ENCODE data around the gene C2.
"Not testable (repeated sequence)": the region's sequence is repeated elsewhere in the genome, so short reads cannot be mapped to it uniquely, and the experiment has no call there.

C2 gene

DNA sequence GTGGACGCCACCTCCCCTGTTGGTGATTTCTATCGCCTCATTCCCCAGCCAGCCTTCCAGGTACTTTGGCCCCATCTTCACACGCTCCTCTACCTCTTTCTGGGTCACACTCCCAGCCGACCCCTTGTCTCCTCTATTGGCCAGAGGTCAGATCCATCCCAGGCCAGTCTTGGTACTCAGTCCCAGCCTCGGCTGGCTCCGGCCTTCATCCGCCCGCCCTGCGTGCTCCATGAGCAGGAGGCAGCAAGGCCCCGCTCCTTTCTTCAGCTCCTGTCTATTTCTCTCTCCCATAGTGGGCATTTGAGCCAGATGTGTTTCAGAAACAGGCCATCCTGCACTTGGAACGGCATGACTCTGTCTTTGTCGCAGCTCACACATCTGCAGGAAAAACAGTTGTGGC, 34.1 kb downstream of the C2 start:
- DNase-seq: no peak

DNA sequence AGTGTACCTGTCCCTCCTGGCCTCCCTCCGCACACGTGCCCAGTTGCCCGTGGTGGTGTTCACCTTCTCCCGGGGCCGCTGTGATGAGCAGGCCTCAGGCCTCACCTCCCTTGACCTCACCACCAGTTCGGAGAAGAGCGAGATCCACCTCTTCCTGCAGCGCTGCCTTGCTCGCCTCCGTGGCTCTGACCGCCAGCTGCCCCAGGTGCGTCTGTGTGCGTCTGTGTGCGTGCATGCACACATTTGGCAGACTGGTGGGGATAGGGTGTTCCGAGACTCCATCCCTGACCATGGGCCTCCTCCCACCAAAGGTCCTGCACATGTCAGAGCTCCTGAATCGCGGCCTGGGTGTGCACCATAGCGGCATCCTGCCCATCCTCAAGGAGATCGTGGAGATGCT, 36.4 kb downstream of the C2 start:
- DNase-seq: no peak

DNA sequence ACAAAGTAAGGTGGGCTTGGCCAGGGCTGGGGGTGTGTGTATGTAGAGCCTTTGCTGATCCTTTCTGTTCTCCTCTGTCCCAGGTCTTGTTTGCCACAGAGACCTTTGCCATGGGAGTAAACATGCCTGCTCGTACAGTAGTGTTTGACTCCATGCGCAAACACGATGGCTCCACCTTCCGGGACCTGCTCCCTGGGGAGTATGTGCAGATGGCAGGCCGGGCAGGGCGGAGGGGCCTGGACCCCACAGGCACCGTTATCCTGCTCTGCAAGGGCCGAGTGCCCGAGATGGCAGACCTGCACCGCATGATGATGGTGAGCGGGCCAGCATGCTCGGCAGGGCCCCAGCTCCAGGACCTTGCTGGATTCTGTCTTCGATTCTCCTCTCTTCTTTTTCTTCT, 38.2 kb downstream of the C2 start:
- no peak for DNase-seq

DNA sequence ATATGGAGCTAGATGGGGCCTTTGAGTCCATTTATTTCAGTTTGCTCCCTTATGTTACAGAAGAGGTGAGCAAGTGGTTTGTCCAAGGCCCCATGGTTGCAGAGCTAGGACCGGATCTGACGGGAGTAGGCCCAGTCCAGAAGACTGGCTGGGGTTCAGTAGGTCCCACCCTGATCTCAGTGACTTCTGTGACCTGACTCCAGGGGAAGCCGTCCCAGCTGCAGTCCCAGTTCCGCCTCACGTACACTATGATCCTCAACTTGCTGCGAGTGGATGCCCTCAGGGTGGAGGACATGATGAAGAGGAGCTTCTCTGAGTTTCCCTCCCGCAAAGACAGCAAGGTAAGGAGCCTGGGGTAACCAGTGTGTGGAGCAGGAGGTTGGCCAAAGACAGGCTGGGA, 39.0 kb downstream of the C2 start:
- no peak for DNase-seq

DNA sequence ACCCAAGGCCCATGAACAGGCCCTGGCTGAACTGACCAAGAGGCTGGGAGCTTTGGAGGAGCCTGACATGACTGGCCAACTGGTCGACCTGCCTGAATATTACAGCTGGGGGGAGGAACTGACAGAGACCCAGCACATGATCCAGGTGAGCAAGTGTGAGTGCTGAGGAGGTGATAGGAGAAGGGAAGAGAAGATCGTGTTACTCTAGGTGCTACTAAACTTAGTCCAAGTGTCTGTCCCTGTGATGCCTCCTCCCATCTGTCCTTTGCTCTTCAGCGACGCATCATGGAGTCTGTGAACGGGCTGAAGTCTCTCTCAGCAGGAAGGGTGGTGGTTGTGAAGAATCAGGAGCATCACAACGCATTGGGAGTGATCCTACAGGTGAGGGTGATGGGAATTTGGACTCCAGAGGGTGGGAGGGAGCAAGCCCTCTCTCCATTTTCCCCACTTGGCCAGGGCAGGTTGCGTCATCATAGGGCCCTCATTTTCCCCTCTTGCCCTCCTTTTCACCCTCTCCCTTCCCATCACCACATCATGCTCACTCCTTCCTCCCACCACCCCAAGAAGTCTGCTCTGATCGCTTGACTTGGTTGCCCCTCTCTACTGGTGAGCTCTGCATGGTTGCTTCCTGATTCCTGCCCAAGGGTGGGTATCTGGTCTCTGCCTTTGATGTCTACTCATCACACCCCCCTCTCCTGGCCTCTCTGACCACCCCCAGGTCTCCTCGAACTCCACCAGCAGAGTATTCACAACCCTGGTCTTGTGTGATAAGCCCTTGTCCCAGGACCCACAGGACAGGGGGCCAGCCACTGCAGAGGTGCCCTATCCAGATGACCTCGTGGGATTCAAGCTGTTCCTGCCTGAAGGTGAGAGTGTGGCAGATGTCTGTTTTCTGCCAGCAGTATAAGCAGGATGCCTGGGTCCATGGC, 39.7 kb downstream of the C2 start:
- DNase-seq: no peak

DNA sequence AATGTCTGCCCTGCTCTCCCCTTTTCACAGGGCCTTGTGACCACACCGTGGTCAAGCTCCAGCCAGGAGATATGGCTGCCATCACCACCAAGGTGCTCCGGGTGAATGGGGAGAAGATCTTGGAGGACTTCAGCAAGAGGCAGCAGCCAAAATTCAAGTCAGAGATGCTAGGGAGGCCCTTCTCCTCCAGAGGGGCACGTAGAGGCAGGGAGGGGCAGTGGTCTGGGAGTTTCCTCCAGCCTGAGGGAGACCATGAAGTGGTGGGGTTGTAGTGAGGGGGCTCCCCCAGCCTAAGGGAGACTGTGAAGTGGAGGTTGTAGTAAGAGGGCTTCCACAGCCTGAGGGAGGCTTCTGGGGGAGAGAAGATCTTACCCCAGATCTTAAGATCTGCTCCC, 40.4 kb downstream of the C2 start:
- no peak for DNase-seq

DNA sequence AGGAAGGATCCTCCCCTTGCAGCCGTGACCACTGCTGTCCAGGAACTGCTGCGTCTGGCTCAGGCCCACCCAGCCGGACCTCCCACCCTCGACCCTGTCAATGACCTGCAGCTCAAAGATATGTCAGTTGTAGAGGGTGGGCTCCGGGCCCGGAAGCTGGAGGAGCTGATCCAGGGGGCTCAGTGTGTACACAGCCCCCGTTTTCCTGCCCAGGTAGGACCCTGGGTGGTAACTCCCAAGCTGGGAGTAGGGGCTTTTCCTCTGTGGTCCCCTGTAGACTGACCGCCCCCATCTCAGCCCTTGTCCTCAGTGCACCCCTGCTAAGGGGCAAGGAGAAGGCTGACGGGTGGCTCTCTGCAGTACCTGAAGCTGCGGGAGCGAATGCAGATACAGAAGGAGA, 40.8 kb downstream of the C2 start:
- no peak for DNase-seq

DNA sequence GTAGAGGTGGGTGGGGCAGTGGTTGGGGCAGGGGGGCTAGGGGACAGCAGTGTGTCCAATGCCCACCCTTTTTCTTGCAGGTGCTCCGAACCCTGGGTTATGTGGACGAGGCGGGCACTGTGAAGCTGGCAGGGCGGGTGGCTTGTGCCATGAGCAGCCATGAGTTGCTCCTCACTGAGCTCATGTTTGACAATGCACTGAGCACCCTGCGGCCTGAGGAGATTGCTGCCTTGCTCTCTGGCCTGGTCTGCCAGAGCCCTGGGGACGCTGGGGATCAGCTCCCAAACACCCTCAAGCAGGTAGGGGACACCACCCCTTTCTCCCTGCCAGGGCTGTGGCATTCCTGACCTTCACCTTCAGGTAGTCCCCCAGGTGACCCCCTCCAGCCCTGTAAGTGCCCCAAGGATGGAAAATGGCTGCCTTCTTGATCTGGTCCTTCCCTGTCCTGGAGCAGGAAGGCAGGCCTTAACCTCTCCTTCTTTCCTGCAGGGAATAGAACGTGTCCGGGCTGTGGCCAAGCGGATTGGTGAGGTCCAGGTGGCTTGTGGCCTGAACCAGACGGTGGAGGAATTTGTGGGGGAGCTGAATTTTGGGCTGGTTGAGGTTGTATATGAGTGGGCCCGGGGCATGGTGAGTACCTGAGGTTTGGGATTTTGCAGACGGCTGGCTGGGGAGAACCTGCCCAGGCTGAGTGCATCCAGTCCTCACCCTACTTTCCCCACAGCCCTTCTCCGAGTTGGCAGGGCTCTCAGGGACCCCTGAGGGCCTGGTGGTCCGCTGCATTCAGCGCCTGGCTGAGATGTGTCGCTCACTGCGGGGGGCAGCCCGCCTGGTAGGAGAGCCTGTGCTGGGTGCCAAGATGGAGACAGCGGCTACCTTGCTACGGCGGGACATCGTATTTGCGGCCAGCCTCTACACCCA, 41.5 kb downstream of the C2 start:
- DNase-seq: no peak

DNA sequence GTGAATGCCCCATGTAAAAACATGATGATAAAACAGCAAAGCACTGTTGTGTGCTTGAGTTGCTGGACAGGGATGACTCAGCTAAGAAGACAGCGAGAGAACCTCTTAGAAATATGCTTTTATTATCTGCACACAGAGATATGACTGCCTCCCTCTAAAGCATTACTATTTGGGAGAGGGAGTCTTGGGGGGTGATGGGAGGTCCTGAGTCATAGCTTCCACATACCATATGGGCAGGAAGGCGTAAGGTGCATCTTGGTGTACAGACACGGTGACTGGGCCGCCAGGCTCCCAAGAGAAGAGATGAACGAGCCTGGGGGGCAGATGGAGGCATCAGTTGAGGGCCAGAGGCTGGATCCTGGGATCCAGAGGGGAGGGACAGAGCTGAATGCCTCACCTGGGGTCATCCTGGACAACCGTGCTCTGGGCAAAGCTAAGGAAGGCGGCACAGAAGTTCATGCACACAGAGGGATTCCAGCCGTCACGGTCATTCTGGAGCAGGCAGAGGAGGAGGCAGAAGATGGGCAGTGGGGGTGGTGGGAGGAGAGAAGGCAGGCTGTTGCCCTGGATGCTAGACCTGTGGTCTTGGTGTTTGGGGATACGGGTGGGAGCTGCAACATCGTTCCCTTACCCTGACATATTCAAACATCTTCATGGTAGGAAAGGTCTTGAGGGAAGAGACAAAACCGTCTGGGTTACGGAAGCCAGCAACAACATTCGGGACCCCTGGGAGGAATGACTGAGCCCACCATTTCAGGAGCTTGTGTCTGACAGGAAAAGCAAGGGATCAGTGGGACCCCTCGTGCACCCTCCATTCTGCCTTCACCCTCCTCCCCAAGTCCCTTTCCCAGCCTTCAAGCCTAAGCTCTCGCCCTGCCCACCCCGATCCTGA, 42.4 kb downstream of the C2 start:
- no peak for DNase-seq

DNA sequence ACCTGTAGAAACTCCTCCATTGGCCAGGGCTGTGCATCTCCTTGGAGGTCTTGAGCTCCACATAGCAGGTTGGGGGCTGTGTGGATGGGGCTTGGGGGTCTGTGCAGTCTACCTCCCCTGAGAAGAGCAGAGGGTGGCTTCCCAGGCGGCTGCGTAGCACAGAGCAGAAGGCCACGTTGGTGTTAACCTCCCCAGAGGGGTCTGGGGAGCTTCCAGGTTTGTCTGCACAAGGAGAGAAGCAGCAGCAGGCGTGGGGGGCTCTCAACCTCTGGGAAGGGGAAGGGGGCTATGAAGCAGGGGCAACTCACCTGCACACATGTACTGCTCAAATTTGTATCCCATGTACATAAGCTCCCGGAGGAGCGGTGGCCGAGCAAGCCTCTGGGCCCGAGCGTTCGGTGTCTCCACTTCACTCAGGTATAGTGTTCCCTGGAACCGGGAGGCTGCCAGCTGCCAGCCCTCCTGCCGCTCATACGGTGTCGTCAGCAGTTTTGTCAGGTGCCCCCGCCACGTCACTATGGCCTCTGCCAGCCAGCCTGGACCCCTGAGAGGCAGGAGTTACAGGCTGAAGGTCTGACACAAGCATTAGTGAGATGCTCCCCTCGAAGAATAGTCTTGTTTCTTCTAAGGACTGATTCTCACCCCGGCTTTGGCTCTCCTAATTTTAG, 43.2 kb downstream of the C2 start:
- peak; percentile 83 for DNase-seq

DNA sequence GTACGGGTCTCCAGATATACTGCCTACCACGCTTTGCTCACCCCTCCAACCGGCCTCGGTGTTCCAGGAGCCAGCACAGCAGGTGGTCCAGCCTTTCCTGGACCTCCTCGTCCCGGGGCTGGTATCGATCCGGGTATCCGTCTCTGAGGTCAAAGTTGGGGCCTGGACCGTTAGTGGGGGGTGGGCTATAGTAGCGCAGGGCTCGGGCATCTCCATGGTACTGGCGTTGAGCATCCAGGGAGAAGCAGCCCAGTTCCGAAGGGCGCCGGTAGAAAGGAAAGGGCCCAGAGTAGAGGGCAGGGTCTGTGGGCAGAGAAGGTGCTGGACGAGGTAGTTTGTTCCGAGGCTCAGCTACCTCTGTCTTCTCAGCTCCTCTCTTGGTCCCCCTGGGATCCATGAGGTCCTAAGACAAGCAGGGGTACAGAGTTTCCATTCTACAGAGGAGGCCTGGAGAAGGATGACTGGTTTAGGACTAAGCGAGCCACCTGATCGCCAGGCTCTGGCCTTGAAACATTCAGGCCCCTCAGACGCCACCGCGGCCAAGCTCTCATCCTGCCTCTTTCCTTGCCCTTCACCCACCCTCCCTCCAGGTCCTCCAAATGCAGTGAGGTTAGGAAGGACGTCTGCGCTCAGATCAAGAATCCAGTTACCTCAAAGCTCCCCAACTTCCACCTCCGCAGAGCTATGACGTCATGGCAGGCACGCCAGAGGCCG, 43.9 kb downstream of the C2 start:
- DNase-seq: no peak

DNA sequence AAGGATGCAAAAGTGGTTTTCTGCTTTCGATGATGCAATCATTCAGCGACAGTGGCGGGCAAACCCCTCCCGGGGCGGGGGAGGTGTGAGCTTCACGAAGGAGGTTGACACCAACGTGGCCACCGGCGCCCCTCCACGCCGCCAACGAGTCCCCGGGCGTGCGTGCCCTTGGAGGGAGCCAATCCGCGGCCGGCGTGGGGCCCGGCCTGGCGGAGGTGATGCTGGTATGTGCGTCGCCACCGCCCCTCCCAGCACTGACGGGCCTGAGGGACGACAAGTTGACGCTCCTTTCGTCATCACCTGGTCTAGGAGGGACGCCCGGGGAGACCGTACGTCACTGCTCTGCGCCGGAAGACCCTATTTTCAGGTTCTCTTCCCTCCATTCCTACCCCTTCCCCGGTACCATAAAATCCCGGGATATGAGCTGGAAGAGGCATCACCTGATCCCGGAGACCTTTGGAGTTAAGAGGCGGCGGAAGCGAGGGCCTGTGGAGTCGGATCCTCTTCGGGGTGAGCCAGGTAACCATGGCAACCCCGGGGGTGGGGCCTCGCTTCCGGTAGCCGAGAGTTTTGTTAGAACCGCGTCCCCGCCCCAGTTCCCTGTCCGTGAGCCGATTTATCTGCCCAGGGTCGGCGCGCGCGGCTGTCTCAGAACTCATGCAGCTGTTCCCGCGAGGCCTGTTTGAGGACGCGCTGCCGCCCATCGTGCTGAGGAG, 44.6 kb downstream of the C2 start, which contains the start of gene DXO:
DXO (minus strand) TSS at position 146 of the 716 bp plus-strand sequence. CDS start 463 bp downstream, outside the sequence.
- peak; percentile 99 for DNase-seq

DNA sequence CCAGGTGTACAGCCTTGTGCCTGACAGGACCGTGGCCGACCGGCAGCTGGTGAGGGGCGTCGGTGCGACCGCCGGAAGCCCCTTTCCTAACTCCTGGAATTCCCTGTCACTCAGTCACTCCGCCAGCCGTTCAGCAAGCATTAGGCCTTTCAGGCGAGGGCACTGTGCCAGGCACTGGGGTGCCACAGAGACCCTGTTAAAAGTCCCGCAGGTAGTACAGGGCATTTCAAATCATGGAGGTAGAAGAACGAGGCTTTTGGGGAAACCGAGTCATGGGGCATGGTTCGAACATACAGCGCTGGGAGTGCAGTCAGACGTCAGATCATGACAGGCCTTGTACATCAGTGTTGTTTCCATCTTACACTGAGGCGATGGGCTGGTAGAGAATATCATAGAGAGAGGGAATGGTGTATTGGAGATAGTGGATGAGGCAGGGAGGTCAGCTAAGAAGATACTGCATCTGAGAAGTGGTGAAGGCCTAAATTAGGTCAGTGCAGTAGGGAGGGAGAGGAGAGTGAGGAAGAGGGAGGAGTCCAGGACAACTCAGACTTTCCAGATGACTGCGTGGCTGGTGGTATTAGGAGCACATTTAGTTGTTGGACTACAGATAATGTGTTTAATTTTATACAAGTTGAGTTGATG, 45.3 kb downstream of the C2 start:
- no peak for DNase-seq

DNA sequence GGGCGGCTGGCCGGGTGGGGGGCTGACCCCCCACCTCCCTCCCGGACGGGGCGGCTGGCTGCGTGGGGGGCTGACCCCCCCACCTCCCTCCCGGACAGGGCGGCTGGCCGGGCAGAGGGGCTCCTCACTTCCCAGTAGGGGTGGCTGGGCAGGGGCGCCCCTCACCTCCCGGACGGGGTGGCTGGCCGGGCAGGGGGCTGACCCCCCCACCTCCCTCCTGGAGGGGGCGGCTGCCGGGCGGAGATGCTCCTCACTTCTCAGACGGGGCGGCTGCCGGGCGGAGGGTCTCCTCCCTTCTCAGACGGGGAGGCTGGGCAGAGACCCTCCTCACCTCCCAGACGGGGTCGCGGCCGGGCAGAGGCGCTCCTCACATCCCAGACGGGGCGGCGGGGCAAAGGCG, 48.5 kb downstream of the C2 start:
- not testable (repeated sequence) for DNase-seq

DNA sequence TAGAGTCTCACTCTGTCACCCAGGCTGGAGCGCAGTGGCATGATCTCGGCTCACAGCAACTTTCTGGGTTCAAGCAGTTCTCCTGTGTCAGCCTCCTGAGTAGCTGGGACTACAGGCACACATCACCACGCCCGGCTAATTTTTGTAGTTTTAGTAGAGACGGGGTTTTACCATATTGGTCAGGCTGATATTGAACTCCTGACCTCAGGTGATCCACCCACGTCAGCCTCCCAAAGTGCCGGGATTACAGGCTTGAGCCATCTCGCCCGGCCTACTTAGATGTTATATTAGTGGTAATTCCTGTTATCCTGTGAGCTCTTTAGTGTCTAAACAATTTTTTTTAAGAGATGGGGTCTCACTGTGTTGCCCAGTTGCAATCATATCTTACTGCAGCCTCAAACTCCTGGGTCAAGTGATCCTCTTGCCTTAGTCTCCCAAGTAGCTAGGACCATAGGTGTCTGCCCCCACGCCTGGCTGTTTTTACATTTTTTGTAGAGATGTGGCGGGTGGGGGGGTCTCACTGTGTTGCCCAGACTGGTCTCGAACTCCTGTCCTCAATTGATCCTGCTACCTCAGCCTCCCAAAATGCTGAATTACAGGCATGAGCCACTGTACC, 50.4 kb downstream of the C2 start:
- DNase-seq: no peak

DNA sequence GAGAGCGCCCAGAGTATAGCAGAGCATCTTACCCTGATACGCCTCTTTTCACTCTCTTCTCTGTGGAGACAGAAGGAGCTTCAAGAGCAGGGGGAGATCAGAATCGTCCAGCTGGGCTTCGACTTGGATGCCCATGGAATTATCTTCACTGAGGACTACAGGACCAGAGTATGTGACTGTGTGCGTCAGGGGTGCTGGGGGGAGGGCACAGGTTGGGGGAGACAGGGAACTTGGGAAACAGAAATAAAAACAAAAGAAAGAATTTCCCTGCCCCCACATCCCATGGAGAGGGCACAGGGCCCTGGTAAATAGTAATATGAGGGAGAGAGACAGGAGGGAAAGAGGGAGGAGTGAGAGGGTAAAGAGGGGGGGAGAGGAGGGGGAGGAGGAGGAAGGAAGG, 51.3 kb downstream of the C2 start:
- DNase-seq: no peak

DNA sequence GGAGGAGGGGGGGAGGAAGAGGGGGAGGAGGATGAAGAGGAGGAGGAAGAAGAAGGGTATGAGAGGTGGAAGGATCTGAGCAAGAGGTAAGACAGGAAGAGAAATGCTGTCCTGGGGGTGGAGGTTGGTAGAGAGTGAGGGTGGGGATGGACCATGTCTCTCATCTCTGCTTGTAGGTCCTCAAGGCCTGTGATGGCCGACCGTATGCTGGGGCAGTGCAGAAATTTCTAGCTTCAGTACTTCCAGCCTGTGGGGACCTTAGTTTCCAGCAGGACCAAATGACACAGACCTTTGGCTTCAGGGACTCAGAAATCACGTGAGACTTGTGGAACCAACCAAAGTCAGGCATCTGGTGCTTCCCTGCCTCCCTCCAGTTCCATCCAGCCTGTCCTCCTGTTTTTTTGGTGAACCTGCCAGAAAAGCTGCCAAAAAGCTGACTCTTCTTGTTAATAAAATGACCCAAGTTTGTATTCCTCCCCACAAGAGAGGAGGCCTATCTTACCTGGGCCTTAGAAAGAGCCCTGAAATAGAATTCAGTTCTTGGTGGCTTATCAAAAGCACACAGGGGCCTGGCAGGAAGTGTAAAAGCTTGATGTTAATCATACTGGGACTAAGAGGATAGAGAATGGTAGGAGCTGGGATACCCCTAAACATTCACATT, 51.9 kb downstream of the C2 start:
- no peak for DNase-seq

DNA sequence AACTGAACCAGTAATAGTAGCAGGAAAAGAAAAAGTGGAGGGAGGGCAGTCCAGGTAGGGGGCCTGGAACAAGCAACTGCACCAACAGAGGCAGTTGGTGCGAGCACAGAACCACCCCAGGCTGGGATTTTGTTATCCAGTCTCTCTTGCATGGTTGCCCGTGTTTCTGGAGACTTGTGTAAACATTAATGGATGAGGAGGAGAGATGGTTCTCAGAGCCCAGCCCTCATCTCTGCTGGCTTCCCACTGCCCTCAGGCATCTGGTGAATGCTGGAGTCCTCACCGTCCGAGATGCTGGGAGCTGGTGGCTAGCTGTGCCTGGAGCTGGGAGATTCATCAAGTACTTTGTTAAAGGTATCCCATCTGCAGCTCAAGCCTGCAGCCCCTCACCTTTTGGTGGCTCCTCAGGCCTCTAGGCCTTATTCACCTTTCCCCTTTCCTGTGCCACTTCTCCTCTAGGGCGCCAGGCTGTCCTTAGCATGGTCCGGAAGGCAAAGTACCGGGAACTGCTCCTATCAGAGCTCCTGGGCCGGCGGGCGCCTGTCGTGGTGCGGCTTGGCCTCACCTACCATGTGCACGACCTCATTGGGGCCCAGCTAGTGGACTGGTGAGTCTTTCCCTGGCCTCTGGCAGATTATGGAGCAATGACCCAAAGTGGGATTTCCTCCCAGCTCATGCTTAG, 52.8 kb downstream of the C2 start:
- DNase-seq: not testable (repeated sequence)

DNA sequence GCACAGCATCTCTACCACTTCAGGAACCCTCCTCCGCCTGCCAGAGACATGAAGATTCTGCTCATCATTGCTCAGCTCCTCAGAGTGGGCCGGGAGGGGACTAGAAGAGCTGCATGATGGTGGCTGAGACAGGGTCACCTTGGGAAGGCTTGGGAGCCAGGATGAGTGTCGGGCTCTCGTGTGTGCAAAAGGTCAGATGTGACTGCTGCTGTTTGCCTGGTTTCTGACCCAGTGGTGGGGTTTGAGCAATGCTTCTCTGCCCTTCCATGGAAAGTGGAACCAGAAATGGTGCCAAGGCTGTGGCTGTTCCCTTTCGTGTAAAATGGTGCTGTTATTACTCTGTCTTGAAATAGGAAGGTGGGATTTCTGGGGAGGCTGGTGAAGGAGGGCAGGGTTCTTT, 53.5 kb downstream of the C2 start:
- not testable (repeated sequence) for DNase-seq

Data from NCI-H2171 treated with DMSO at 0.1 percent for 48 hours (cell line).